Thymus (tissue), 11 donors: ENCODE results near the gene C14orf119. TPM values are rescaled to one million over a fixed set of nuclear protein-coding genes. Genes with fewer than 3 reads are reported as not detected.

ENCODE experiments used
- DNase-seq, 9 donors: peaks; one replicate each; pipeline ENCODE4 v3.0.0-alpha.2; 2013; ENCODE audit warnings: low spot score in 9 of 9, low read depth in 6 of 9, missing footprints in 1 of 9
- H3K27ac ChIP-seq, 2 donors: one replicate each; pipeline ENCODE4 v1.5.1; 2013; ENCODE audit warnings: control low read depth in 1 of 2, low read depth in 1 of 2, low read length in 1 of 2, mild to moderate bottlenecking in 1 of 2, moderate library complexity in 1 of 2
- H3K27me3 ChIP-seq, 2 donors: one replicate each; pipeline ENCODE4 v1.5.1; 2013; ENCODE audit warnings: low read length in 1 of 2; ENCODE audit not compliant: control insufficient read depth in 2 of 2, insufficient read depth in 1 of 2
- H3K36me3 ChIP-seq, 2 donors: one replicate each; pipeline ENCODE4 v1.5.1; 2013; ENCODE audit warnings: low read length in 1 of 2, mild to moderate bottlenecking in 1 of 2, moderate library complexity in 1 of 2; ENCODE audit not compliant: control insufficient read depth in 2 of 2, insufficient read depth in 2 of 2
- H3K4me1 ChIP-seq, 2 donors: one replicate each; pipeline ENCODE4 v1.5.1; 2013; ENCODE audit warnings: low read length in 2 of 2; ENCODE audit not compliant: control insufficient read depth in 2 of 2, insufficient read depth in 2 of 2
- H3K4me3 ChIP-seq, 2 donors: one replicate each; pipeline ENCODE4 v1.5.1; 2013; ENCODE audit warnings: low read length in 2 of 2, control low read depth in 1 of 2, mild to moderate bottlenecking in 1 of 2
- H3K9me3 ChIP-seq, 2 donors: one replicate each; pipeline ENCODE4 v1.5.1; 2013; ENCODE audit warnings: low read length in 1 of 2, mild to moderate bottlenecking in 1 of 2; ENCODE audit not compliant: control insufficient read depth in 2 of 2, insufficient read depth in 1 of 2
- WGBS: extraction: QIAGEN DNeasy Blood & Tissue Kit; methylation state at CpG from one replicate; pipeline ENCODE4 v1.1.7; 2013; 5-methylcytosine and 5-hydroxymethylcytosine counted together
- polyA plus RNA-seq: library from polyadenylated mRNA; stranded (reverse); fragments of 200-250 nt; gene quantifications from one replicate; pipeline ENCODE4 v1.2.3, GENCODE V29; 2013
- total RNA-seq: library from RNA; stranded (reverse); fragments of 120-200 nt; gene quantifications from one replicate; pipeline ENCODE4 v1.2.4, GENCODE V29; 2013
- donor health status: healthy.

C14orf119 gene
- total and polyA plus RNA-seq, 2 donors, result 43.6 to 52.9 TPM

GRCh38 chr14:23146351-23146910 lies 51.1 kb downstream of the C14orf119 start:
- H3K4me1 ChIP-seq, result no peaks in the 10 kb centered on the region
- no peak overlapping the region for H3K4me3 ChIP-seq
- H3K9me3 ChIP-seq, result no peaks in the 10 kb centered on the region
- H3K27me3 ChIP-seq, result peaks cover 0 to 5% of the 10 kb centered on the region in 2 donors
- H3K36me3 ChIP-seq, result no peaks in the 10 kb centered on the region
- H3K27ac ChIP-seq, result no peak overlapping the region
- no peak for DNase-seq
- WGBS, result 98% methylated on average over 2 of the region's 2 CpGs

- WGBS, result 97% methylated on average over 4 of the region's 4 CpGs
- Histone ChIP-seq H3K9me3 (no peaks in the 10 kb centered on the region), H3K4me1 (no peaks in the 10 kb centered on the region), H3K36me3 (no peaks in the 10 kb centered on the region), H3K27ac (no peak overlapping the region), H3K4me3 (no peak overlapping the region), H3K27me3 (peaks cover 0 to 5% of the 10 kb centered on the region in 2 donors)
- DNase-seq, result no peak
Observed at GRCh38 chr14:23146980-23147379, 51.7 kb downstream of the C14orf119 start.

DNA sequence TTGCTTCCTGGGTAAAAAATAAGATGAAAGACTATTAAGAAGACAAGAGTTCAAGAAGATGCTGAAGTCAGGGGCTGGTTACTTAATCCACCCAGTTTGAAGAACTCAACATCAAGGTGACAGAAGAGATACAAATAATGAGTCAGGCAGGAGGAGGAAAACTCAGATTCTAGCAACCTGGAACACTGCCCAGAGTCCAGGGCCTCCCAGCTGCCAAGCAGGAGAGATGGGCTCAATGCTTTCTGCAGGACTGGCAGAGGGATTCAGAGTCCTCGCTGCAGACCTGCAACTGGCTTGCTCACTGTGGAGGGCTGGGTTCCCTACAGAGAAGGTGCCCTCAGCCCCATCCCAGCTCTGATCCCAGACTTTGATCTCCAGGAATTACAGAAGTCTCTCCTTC lies 52.4 kb downstream of the C14orf119 start:
- Histone ChIP-seq H3K36me3 (no peaks in the 10 kb centered on the region), H3K4me1 (no peaks in the 10 kb centered on the region), H3K27ac (no peak overlapping the region), H3K27me3 (peaks cover 0 to 6% of the 10 kb centered on the region in 2 donors), H3K9me3 (no peaks in the 10 kb centered on the region), H3K4me3 (no peak overlapping the region)
- no peak for DNase-seq
- WGBS, result 90% methylated on average over 1 of the region's 1 CpG

DNA sequence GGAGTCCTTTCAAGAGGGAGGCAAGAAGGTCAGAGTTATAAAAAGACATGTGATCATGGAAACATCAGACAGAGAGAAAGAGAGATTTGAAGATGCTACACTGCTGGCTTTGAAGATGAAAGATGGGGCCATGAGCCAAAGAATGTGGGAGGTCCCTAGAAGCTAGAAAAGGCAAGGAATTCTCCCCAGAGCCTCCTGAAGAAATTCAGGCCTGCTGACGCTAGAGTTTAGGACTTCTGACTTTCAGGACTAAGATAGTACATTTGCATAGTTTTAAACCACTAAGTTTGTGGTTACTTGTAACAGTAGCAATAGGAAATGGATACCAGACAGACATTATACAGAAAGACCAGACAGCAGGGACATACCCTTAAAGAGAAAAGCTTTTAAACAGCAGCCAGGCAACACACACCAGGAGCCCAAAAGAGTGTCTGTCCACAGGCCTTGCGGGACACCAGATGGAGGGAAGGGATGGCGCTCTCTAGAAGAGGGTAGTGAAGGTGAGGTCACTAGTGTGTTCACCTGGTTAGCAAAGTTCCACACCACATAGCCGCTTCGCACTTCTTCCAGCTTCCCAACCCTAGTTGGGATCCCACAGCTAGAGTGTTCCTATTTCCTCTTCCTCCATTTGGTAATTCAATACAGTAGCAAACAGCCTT lies 53.4 kb downstream of the C14orf119 start:
- Histone ChIP-seq H3K4me1 (peaks cover 0 to 4% of the 10 kb centered on the region in 2 donors), H3K27ac (no peak overlapping the region)
- 98% methylated on average over 5 of the region's 5 CpGs for WGBS

GRCh38 chr14:23149745-23150144 lies 54.4 kb downstream of the C14orf119 start:
- DNase-seq, result no peak
- Histone ChIP-seq H3K36me3 (no peaks in the 10 kb centered on the region), H3K4me1 (peaks cover 8 to 14% of the 10 kb centered on the region in 2 donors), H3K27ac (no peak overlapping the region), H3K4me3 (no peak overlapping the region), H3K9me3 (no peaks in the 10 kb centered on the region), H3K27me3 (peaks cover 7 to 8% of the 10 kb centered on the region in 2 donors)

More for the DNA sequence above, 53.4 kb downstream of the C14orf119 start:
- Histone ChIP-seq H3K27me3 (peaks cover 4 to 8% of the 10 kb centered on the region in 2 donors), H3K4me3 (no peak overlapping the region), H3K9me3 (no peaks in the 10 kb centered on the region), H3K36me3 (no peaks in the 10 kb centered on the region)
- DNase-seq, result no peak

Other genes starting within 250 kb of the C14orf119 start
- 11.4 TPM for gene LRP10, start 223.8 kb upstream of the C14orf119 start, total RNA-seq
- 18.6 TPM for gene LRP10, start 223.8 kb upstream of the C14orf119 start, polyA plus RNA-seq
- 0.47 TPM for gene REM2, start 212.3 kb upstream of the C14orf119 start, total RNA-seq
- gene REM2, start 212.3 kb upstream of the C14orf119 start, polyA plus RNA-seq, result 3.2 TPM
- 85.2 TPM for gene RBM23, start 176.4 kb upstream of the C14orf119 start, total RNA-seq
- gene RBM23, start 176.4 kb upstream of the C14orf119 start, polyA plus RNA-seq, result 41.8 TPM
- 76.4 TPM for gene PRMT5, start 166.1 kb upstream of the C14orf119 start, total RNA-seq
- gene PRMT5, start 166.1 kb upstream of the C14orf119 start, polyA plus RNA-seq, result 31.8 TPM
- 51.1 TPM for gene HAUS4, start 138.4 kb upstream of the C14orf119 start, total RNA-seq
- 30.5 TPM for gene HAUS4, start 138.4 kb upstream of the C14orf119 start, polyA plus RNA-seq
- 14.4 TPM for gene AJUBA, start 113.0 kb upstream of the C14orf119 start, total RNA-seq
- gene AJUBA, start 113.0 kb upstream of the C14orf119 start, polyA plus RNA-seq, result 22.4 TPM
- gene C14orf93, start 85.4 kb upstream of the C14orf119 start, total RNA-seq, result 23.8 TPM
- 17.5 TPM for gene C14orf93, start 85.4 kb upstream of the C14orf119 start, polyA plus RNA-seq
- gene PSMB5, start 60.6 kb upstream of the C14orf119 start, total RNA-seq, result 93.4 TPM
- 71.0 TPM for gene PSMB5, start 60.6 kb upstream of the C14orf119 start, polyA plus RNA-seq
- 48.7 TPM for gene PSMB11, start 53.3 kb upstream of the C14orf119 start, total RNA-seq
- 0.62 TPM for gene PSMB11, start 53.3 kb upstream of the C14orf119 start, polyA plus RNA-seq
- 2.8 TPM for gene CDH24, start 38.0 kb upstream of the C14orf119 start, total RNA-seq
- gene CDH24, start 38.0 kb upstream of the C14orf119 start, polyA plus RNA-seq, result 7.0 TPM
- gene ACIN1, start 369 bp upstream of the C14orf119 start, total RNA-seq, result 75.6 TPM
- gene ACIN1, start 369 bp upstream of the C14orf119 start, polyA plus RNA-seq, result 123 TPM
- gene CIROP, start 9.5 kb downstream of the C14orf119 start, total RNA-seq, result 0.05 TPM
- gene CIROP, start 9.5 kb downstream of the C14orf119 start, polyA plus RNA-seq, result 0.07 TPM
- gene CEBPE, start 23.8 kb downstream of the C14orf119 start, total RNA-seq, result 2.5 TPM
- gene CEBPE, start 23.8 kb downstream of the C14orf119 start, polyA plus RNA-seq, result 0.87 TPM
- 3.2 TPM for gene SLC7A8, start 88.2 kb downstream of the C14orf119 start, total RNA-seq
- gene SLC7A8, start 88.2 kb downstream of the C14orf119 start, polyA plus RNA-seq, result 15.0 TPM
- 0.05 TPM for gene RNF212B, start 142.4 kb downstream of the C14orf119 start, total RNA-seq
- 0.07 TPM for gene RNF212B, start 142.4 kb downstream of the C14orf119 start, polyA plus RNA-seq
- 10.6 TPM for gene HOMEZ, start 190.6 kb downstream of the C14orf119 start, total RNA-seq
- gene HOMEZ, start 190.6 kb downstream of the C14orf119 start, polyA plus RNA-seq, result 10.2 TPM
- 6.6 TPM for gene PPP1R3E, start 207.4 kb downstream of the C14orf119 start, total RNA-seq
- 43.1 TPM for gene PPP1R3E, start 207.4 kb downstream of the C14orf119 start, polyA plus RNA-seq
- 5.5 TPM for gene BCL2L2, start 211.3 kb downstream of the C14orf119 start, total RNA-seq
- 20.6 TPM for gene BCL2L2, start 211.3 kb downstream of the C14orf119 start, polyA plus RNA-seq
- 96.4 TPM for gene PABPN1, start 226.0 kb downstream of the C14orf119 start, total RNA-seq
- 164 TPM for gene PABPN1, start 226.0 kb downstream of the C14orf119 start, polyA plus RNA-seq